K562 (cell line): ENCODE data around the gene DAB2IP. TPM values are rescaled to one million over a fixed set of nuclear protein-coding genes. Genes with fewer than 3 reads are reported as not detected.
A peak's percentile ranks its signal among the peaks of the same experiment; 100 is the strongest.

Source experiments
- ATAC-seq: fragments of 200-7000 bp; cut with Tn5 transposase; 3 replicates; pipeline ENCODE4 v1.9.1; 2020; ENCODE audit warnings: moderate library complexity
- BruUV-seq: library from RNA; stranded (reverse); fragments of 400-500 nt; replicated peaks from 2 replicates; lab custom pipeline; 2021; lab: Mats Ljungman, UMichigan
- CTCF ChIA-PET: fragments of 300-600 bp; formaldehyde crosslinking; extraction: SDS; loops from one replicate; lab custom pipeline; 2021; ENCODE audit warnings: low intra/inter-chr PET ratio; lab: Yijun Ruan, JAX
- POLR2A ChIA-PET: fragments of 300-600, 350-650 bp; sonication (Branson Sonifier 250); formaldehyde crosslinking; extraction: SDS; loops from one replicate; lab custom pipeline; 2021; ENCODE audit warnings: antibody characterized with exemption, inconsistent platforms; lab: Yijun Ruan, JAX
- DNase-seq, 4 experiments: peaks; one replicate each; pipeline versions ENCODE4 v3.0.0 to v3.0.0-alpha.2; 2011 to 2018; ENCODE audit warnings: low spot score in 3 of 4, mixed read lengths in 3 of 4; ENCODE audit errors: extremely low read depth in 1 of 4
- FAIRE-seq: peaks from 2 replicates; lab custom pipeline; 2011; peaks lifted over from hg19 to GRCh38; lab: Jason Lieb, UNC
- H2AFZ ChIP-seq: 2 replicates; pipeline ENCODE4 v1.6.0; 2011; ENCODE audit warnings: low read depth, low read length, control low read depth, inconsistent platforms
- H3K27ac ChIP-seq: fragments of 200-600 bp; 3 replicates; pipeline ENCODE4 v1.8.0; 2011; ENCODE audit warnings: low read depth, mild to moderate bottlenecking, control low read depth, inconsistent platforms, low read length, moderate library complexity, mixed read lengths; ENCODE audit errors: extremely low read depth
- H3K27me3 ChIP-seq, 2 experiments: fragments of 300-600 bp in 1 of 2; 2 replicates in 1 of 2; 3 replicates in 1 of 2; pipeline versions ENCODE4 v1.6.0 to v1.8.0; 2011; ENCODE audit warnings: inconsistent platforms in 2 of 2, low read length in 2 of 2, mild to moderate bottlenecking in 1 of 2, mixed read lengths in 1 of 2, moderate library complexity in 1 of 2; ENCODE audit not compliant: control insufficient read depth in 2 of 2, insufficient read depth in 2 of 2
- H3K36me3 ChIP-seq: fragments of 300-600 bp; 3 replicates; pipeline ENCODE4 v1.8.0; 2011; ENCODE audit warnings: mild to moderate bottlenecking, low read length, inconsistent platforms; ENCODE audit not compliant: control insufficient read depth, insufficient read depth
- H3K4me1 ChIP-seq, 2 experiments: fragments of 200-600 bp in 1 of 2; replicated peaks in 1 of 2; 2 replicates in 1 of 2; 3 replicates in 1 of 2; pipeline versions ENCODE4 v1.5.1 to v1.8.0; 2011; ENCODE audit warnings: inconsistent platforms in 2 of 2, low read length in 2 of 2, mild to moderate bottlenecking in 1 of 2, mixed read lengths in 1 of 2, moderate library complexity in 1 of 2; ENCODE audit not compliant: control insufficient read depth in 2 of 2, insufficient read depth in 2 of 2
- H3K4me2 ChIP-seq: 2 replicates; pipeline ENCODE4 v1.6.1; 2011; ENCODE audit warnings: low read length, control low read depth, inconsistent platforms, mixed read lengths; ENCODE audit not compliant: insufficient read depth
- H3K4me3 ChIP-seq: fragments of 200-600 bp; sonication (generic), shearing (Covaris generic); 2 replicates; pipeline ENCODE4 v1.5.1; 2016; ENCODE audit warnings: control low read depth, inconsistent platforms
- H3K79me2 ChIP-seq: fragments of 200-600 bp; 3 replicates; pipeline ENCODE4 v1.8.0; 2011; ENCODE audit warnings: low read length, inconsistent platforms; ENCODE audit not compliant: control insufficient read depth, insufficient read depth
- H3K9ac ChIP-seq, 2 experiments: 2 replicates each; pipeline versions ENCODE4 v1.6.0 to v1.6.1; 2011; ENCODE audit warnings: low read depth in 2 of 2, low read length in 2 of 2, control low read depth in 1 of 2, inconsistent platforms in 1 of 2, mild to moderate bottlenecking in 1 of 2, mixed read lengths in 1 of 2; ENCODE audit not compliant: insufficient read depth in 1 of 2
- H3K9me1 ChIP-seq: one replicate; pipeline ENCODE4 v1.6.0; 2011; ENCODE audit warnings: inconsistent platforms, mild to moderate bottlenecking, low read length, moderate library complexity; ENCODE audit not compliant: control insufficient read depth, insufficient read depth
- H3K9me3 ChIP-seq: replicated peaks from 2 replicates; pipeline ENCODE4 v1.5.1; 2011; ENCODE audit warnings: low read depth, low read length, inconsistent platforms; ENCODE audit not compliant: control insufficient read depth, insufficient read depth
- H4K20me1 ChIP-seq: replicated peaks from 2 replicates; pipeline ENCODE4 v1.6.1; 2011; ENCODE audit warnings: low read length, inconsistent platforms, mixed read lengths; ENCODE audit not compliant: control insufficient read depth, insufficient read depth
- ELF4 ChIP-seq: fragments of 450-650 bp; formaldehyde crosslinking; IDR thresholded peaks from 2 replicates; pipeline ENCODE4 v1.4.0; 2022; ENCODE audit warnings: missing genetic modification characterization
- OTX1 ChIP-seq: fragments of 450-650 bp; formaldehyde crosslinking; IDR thresholded peaks from 2 replicates; pipeline ENCODE4 v1.4.0; 2022; ENCODE audit warnings: mild to moderate bottlenecking
- TSC22D4 ChIP-seq: fragments of 450-650 bp; IDR thresholded peaks from 2 replicates; pipeline ENCODE4 v1.6.1; 2016; ENCODE audit warnings: missing genetic modification characterization, missing biosample characterization, control low read depth
- WGBS: fragments of 100-300 bp; shearing (Covaris generic); methylation state at CpG from one replicate; pipeline ENCODE4 v1.1.6; 2016; ENCODE audit warnings: low coverage, mixed read lengths; ENCODE audit not compliant: insufficient coverage; ENCODE audit errors: missing lambda C conversion rate; 5-methylcytosine and 5-hydroxymethylcytosine counted together
- in situ Hi-C: fragments of 300-500 bp; cut with MboI; formaldehyde crosslinking; loops from 4 replicates; pipeline ENCODE4 v1.15.0; 2018; ENCODE audit warnings: inconsistent platforms, mixed read lengths
- intact Hi-C: fragments of 100-400 bp; cut with micrococcal nuclease; formaldehyde crosslinking; loops from 2 replicates; pipeline ENCODE4 v1.14.2; 2022
- polyA plus RNA-seq, 8 experiments: library from polyadenylated mRNA; depleted of rRNA in 4 of 8; stranded (reverse) in 5 of 8; unstranded in 3 of 8; fragments of >200 nt; fragmentation: Nextera tagmentation in 2 of 8; fragmentation: Illumina TruSeq in 1 of 8; extraction: Ambion mirVana in 2 of 8; extraction: Trizol in 1 of 8; gene quantifications; 2 replicates each; pipeline versions ENCODE4 v1.2.1 to v1.2.3, GENCODE V29; 2011 to 2014; ENCODE audit warnings: inconsistent platforms in 1 of 8, missing spikeins in 1 of 8
- total RNA-seq, 7 experiments: library from RNA; depleted of rRNA in 6 of 7; stranded (reverse); fragments of >200 nt in 6 of 7; fragmentation: Illumina TruSeq in 2 of 7; extraction: Trizol in 2 of 7; gene quantifications; 2 replicates each; pipeline versions ENCODE4 v1.2.1 to v1.2.3, GENCODE V29; 2011 to 2021; ENCODE audit warnings: low replicate concordance in 1 of 7
- TF ChIP-seq, protein P1 (sequence below): sonication (generic); formaldehyde crosslinking; IDR thresholded peaks from 2 replicates; pipeline ENCODE4 v1.8.0; 2022; ENCODE audit warnings: mild to moderate bottlenecking, low read depth, missing genetic modification reagents

DAB2IP gene
- total and polyA plus RNA-seq, 9 of the 15 experiments (the other 6 are each of a cell fraction or from before 2014, with no cell fraction given) = 0.04 to 0.31 (median 0.08) TPM; not detected in 5

DNA sequence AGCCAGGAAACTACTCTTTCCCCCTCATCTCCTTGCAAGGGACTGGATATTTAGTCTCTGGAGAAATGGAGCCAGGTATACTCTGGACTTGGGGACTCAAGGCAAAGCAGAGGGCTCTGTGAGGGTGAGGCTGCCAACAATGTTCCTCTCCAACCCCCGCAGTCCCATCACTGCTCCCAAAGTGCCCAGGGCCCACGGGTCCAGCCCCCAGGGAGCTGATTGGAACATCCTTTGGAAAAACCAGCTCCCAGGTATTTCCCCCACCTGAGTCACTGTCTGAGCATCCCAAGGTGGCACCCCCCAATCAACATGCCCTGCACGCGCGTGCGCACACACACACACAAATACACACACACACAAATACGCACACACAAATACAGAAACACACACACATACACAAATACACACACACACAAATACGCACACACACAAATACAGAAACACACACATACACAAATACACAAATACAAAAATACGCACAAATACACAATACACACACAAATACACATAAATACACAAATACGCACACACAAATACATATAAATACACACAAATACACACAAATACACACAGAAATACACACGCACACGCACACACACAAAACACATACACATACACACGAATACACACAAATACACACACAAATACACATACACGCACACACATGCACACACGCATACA lies 137.4 kb downstream of the DAB2IP start:
- BruUV-seq = no TSS peak
- H3K9me3 ChIP-seq = no peaks in the 10 kb centered on the region
- H3K79me2 ChIP-seq = no peaks in the 10 kb centered on the region
- FAIRE-seq (no peak), DNase-seq (no peak), ATAC-seq (no peak)
- H3K27ac ChIP-seq = no peak overlapping the region
- H3K9me1 ChIP-seq = no peaks in the 10 kb centered on the region
- in situ Hi-C loops = no loop called here
- POLR2A ChIA-PET = no interaction called here
- WGBS = 39% methylated on average over 15 of the region's 15 CpGs
- intact Hi-C loops = no loop called here
- H3K9ac ChIP-seq = no peak overlapping the region
- H3K4me1 ChIP-seq = peaks cover 0 to 4% of the 10 kb centered on the region in 2 experiments; a peak in 2 of 5 replicates
- H3K27me3 ChIP-seq = peaks cover 9 to 43% of the 10 kb centered on the region in 2 experiments; a peak in 4 of 5 replicates
- CTCF ChIA-PET = no interaction called here
- H3K4me3 ChIP-seq = no peak overlapping the region
- H4K20me1 ChIP-seq = no peaks in the 10 kb centered on the region
- H2AFZ ChIP-seq = no peak overlapping the region
- no peak overlapping the region for H3K4me2 ChIP-seq
- H3K36me3 ChIP-seq = no peaks in the 10 kb centered on the region
- TF ChIP-seq OTX1 (CRISPR knock-in tag) (peak; percentile 66; the same call in 1 of the 2 replicates), TSC22D4 (tag) (peak; percentile 31; the same call in 1 of the 2 replicates), ELF4 (CRISPR knock-in tag) (0 out of 2 replicates have a peak, but pooled peaks have one; percentile 38)
- TF ChIP-seq, protein P1, sequence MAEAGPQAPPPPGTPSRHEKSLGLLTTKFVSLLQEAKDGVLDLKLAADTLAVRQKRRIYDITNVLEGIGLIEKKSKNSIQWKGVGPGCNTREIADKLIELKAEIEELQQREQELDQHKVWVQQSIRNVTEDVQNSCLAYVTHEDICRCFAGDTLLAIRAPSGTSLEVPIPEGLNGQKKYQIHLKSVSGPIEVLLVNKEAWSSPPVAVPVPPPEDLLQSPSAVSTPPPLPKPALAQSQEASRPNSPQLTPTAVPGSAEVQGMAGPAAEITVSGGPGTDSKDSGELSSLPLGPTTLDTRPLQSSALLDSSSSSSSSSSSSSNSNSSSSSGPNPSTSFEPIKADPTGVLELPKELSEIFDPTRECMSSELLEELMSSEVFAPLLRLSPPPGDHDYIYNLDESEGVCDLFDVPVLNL (CRISPR knock-in tag) = no peak
- TF ChIP-seq, all 486 proteins: peak for 3
